ENCODE data around the gene CALD1.
A peak's percentile ranks its signal among the peaks of the same experiment; 100 is the strongest.
"Not testable (repeated sequence)": the region's sequence is repeated elsewhere in the genome, so short reads cannot be mapped to it uniquely, and the experiment has no call there.

CALD1 gene

GRCh38 chr7:134962270-134962780 lies 182.9 kb downstream of the CALD1 start:
- DNase-seq, result no peak

- no peak for DNase-seq
Observed at GRCh38 chr7:134963036-134963435, 183.6 kb downstream of the CALD1 start.

- no peak for DNase-seq
Observed at GRCh38 chr7:134966691-134967090, 187.3 kb downstream of the CALD1 start.

- DNase-seq, result no peak
Observed at GRCh38 chr7:134968110-134968509, 188.7 kb downstream of the CALD1 start.

GRCh38 chr7:134981645-134982044 lies 202.2 kb downstream of the CALD1 start:
- DNase-seq, result not testable (repeated sequence)

GRCh38 chr7:134985894-134986362 lies 206.5 kb downstream of the CALD1 start:
- no peak for DNase-seq

GRCh38 chr7:134986363-134987251 lies 207.2 kb downstream of the CALD1 start, which contains the start of gene AGBL3:
Gene AGBL3, plus strand, starts transcription at chr7:134986508. Its CDS starts 1,426 bp downstream, at chr7:134987934.
- DNase-seq, result peak; percentile 97

GRCh38 chr7:134988161-134988560 lies 208.7 kb downstream of the CALD1 start:
- DNase-seq, result no peak

GRCh38 chr7:134991469-134992339 lies 212.3 kb downstream of the CALD1 start:
- no peak for DNase-seq

- peak; percentile 61 for DNase-seq
Observed at GRCh38 chr7:134992626-134993179, 213.3 kb downstream of the CALD1 start.

- DNase-seq, result no peak
Observed at GRCh38 chr7:134993877-134994456, 214.5 kb downstream of the CALD1 start.

GRCh38 chr7:134995239-134996096 lies 216.0 kb downstream of the CALD1 start:
- DNase-seq, result no peak

GRCh38 chr7:134996097-134996550 lies 216.7 kb downstream of the CALD1 start:
- DNase-seq, result no peak

GRCh38 chr7:134997214-134997885 lies 217.9 kb downstream of the CALD1 start:
- DNase-seq, result no peak

GRCh38 chr7:134999136-134999535 lies 219.7 kb downstream of the CALD1 start:
- DNase-seq, result no peak

GRCh38 chr7:135001390-135002165 lies 222.1 kb downstream of the CALD1 start:
- no peak for DNase-seq

- DNase-seq, result no peak
Observed at GRCh38 chr7:135012229-135012628, 232.8 kb downstream of the CALD1 start.

Data from activated CD8-positive, alpha-beta memory T cell treated with anti-CD3 and anti-CD28 coated beads for 24 hours (primary cell).